Erythroblast (primary cell): ENCODE results near the gene YY1AP1.

Source experiments
- GATA1 ChIP-seq: IDR thresholded peaks from 2 replicates; pipeline ENCODE4 v1.6.1; 2011; ENCODE audit warnings: low read depth, mild to moderate bottlenecking, control low read depth, low read length, moderate library complexity
- POLR2A ChIP-seq: IDR thresholded peaks from 2 replicates; pipeline ENCODE4 v1.6.1; 2011; ENCODE audit warnings: mild to moderate bottlenecking, low read length

DNA sequence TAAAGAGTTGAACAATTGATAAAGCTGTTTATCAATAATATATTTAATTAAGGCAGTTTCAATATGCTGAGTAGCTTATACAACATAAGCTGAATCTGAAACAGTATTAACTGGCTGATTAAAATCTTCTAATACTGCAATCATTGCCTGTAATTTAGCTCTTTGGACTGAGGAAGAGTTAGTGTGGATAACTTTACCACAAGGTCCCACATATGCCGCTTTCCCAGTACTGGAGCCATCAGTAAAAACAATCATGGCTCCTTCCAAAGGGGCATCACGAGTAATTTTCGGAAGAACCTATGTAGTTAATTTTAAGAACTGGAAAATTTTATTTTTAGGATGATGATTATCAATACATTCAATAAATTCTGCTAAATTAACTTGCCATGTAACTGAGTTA is 7.0 kb upstream of the YY1AP1 start:
- TF ChIP-seq POLR2A (no peak), GATA1 (no peak)
